Endothelial cell of hepatic sinusoid (primary cell): ENCODE data around the gene TPST2.

Experiments
- in situ Hi-C: cut with HindIII; loops from 2 replicates; pipeline ENCODE4 v1.10.0; 2017; ENCODE audit warnings: low sequenced_read_pairs

Gene TPST2

DNA sequence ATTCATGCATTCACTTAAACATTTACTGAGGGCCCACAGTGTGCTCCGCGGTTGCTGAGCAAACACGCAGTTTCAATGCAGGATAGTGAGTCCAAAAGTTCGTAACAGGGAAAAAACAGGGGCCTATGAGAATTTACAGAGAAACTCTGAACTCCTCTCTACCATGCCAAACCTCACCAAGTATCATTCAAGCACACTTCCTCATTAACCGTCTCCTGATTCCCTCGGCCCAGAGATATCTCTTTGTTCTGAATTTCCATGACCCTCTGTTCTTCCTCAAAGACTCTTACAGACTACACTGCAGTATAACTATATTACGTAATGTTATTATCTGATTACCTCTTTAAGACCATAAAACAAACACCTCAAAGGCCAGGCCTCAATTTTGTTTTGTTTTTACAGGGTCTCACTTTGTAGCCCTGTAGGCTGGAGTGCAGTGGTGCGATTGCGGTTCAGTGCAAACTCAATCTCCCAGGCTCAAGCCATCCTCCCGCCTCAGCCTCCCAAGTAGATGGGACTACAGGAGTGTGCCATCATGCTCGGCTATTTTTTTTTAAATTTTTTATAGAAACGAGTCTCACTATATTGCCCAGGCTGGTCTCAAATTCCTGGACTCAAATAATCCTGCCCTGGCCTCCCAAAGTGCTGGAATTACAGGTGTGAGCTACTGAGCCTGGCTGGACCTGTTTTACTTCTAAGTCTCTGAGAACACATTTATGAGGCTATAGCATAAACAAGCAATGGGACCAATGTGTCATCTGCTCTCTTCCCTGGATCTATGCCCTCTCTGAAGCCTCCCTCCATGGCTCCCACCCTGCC, 109.9 kb downstream of the TPST2 start:
- in situ Hi-C loops = no loop called here

DNA sequence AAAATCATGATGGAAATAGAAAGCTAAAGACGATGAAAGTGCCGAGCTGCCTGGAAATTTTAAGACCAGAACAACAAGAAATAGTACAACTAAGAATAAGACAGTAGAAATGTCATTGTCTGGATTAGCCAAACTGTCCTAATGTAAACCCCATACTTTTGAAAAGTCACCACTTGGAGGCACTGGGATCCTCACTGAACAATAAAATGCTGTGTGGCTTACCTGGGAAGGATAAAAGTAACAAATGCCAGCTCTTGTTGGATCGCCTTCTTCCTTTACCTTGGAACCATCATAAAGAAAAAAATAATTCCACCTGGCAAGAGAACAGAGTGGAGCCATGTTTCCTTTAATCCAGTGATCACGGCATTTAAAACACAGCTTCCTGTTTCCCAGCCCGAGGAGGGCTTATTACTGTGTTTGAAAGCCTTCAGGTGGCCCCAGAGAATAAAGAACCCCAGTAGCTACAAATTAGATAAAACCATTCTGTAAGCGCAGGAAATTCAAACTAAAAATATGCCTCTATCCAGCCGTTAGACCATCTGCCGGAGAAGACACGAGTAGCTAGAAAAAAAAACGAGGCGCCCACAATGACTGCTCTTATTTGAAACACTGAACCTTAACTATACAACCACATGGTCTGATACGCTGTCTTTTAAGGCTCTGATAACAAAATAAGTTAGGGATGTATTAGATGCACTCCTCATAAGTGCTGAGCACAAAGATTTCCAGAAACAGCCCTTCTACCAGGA, 110.7 kb downstream of the TPST2 start:
- in situ Hi-C loops = no loop called here

DNA sequence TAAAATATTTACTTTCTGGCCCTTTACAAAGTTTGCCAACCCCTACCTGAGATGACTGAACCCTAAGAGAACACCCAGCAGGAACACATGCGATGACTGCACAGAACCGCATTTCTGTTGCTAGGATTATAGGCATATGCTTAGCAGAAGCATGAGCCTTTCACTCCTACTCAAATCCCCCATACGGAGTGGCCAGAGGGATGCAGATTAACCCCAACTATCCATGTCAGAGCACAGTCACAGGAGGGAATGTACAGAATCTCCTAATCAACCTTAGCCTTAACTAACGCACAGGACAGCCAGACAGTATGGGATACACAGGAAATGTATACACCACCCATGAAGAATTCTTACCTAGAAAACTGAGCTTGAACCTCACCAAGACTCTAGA, 112.6 kb downstream of the TPST2 start:
- in situ Hi-C loops = no loop called here

DNA sequence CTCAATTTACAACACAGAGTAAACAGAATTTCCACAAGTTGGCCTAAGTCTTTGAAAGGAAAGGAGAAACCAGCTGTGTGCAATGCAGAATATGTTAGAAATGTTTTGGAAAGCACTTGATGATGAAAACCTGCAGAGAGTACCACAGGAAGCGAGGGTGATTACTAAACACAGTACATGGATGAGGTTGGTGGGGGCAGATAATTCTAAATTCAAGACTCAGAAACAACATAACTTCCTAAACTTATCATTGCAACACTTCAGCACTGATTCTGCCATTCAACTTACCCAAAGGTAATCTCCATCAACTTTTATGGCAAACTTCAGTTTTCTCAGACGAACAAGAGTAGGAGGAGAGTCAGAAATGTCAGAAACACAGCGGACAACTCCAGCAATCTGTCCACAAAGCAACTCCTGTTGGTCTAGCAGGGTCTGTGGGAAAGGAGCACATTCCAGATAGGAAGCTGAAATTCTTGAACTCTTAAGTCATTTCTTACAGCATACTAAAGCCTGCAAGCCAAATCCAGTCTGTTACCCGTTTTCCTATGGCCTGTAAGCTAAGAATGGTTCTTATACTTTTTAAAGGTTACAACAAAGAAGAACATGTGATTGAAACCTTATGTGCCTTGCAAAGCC, 113.1 kb downstream of the TPST2 start:
- in situ Hi-C loops = no loop called here

DNA sequence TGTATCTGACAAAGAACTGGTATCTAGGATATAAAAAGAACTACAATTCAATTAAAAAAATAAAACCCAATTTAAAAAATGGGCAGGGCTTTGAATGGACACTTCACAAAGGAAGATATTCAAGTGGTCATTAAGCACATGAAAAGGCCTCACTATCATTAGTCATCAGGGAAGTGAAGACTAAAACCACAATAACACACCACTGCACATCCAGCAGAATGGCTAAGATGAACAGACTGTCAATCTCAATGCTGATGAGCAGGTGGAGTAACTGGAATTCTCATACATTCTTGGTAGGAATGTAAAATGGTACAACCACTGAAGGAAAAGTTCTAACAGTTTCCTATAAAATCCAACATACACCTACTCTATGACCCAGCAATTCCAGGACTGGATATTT, 115.2 kb downstream of the TPST2 start:
- in situ Hi-C loops = no loop called here
